Stimulated activated CD8-positive, alpha-beta memory T cell treated with anti-CD3 and anti-CD28 coated beads, Interleukin-4, amount 100 ng/mL, for 4 hours (primary cell): Measurements from ENCODE around the gene CD53.
"Not testable (repeated sequence)": the region's sequence is repeated elsewhere in the genome, so short reads cannot be mapped to it uniquely, and the experiment has no call there.

Experiments
- DNase-seq, 2 donors: peaks; one replicate each; pipeline ENCODE4 v3.0.0-alpha.2; 2020; ENCODE audit warnings: low read depth in 2 of 2, low spot score in 1 of 2

The CD53 gene

DNA sequence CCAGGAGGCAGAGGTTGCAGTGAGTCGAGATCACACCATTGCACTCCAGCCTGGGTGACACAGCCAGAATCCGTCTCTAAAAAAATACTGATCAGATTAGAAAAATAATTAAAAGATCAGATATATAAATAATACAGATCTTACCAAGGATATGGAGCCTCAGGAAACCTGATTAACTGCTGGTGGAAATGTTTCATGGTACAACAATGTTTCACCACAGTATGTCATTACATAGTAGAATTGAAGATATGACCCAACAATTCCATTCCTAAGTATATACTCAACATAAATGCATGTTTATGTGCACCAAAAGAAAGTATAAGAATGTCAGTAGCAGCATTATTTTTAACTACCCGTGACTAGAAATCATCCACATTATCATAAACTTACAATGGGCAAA, 41.7 kb downstream of the CD53 start:
- DNase-seq, result no peak

DNA sequence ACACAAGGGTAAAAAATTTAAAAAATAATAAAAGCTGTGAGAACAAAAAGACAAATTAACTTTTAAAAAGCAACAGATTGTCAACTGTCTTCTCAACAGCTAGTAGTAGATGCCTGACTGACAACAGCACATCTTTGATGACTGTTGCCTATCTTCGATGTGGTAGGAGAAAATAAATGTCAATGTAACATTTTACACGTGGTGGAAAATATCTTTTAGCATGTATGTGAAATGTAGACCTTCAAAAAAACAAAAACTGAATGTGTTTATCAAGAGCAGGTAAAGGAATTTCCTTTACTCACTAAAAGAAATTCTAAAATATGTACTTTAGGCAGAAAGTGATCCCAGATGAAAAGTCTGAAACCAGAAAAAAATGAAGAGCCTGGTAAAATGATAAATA, 42.9 kb downstream of the CD53 start:
- DNase-seq, result no peak

DNA sequence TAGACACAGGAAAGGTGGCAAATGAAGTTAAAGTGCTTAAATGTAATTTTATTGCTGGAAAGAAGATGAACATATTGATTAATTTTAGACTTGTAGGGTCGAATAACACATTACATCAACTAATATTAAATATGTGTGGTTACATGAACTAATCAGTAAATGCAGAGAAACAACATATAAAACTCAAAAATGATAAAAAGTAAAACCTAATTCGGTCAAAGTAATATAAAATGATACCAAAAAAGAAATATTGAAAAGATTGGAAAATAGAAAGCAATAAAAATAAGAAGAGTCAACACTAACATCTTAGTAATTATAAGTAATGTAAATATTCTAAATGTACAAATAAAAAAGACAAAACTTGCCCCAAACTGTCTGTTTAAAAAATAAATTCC, 43.3 kb downstream of the CD53 start:
- no peak for DNase-seq

DNA sequence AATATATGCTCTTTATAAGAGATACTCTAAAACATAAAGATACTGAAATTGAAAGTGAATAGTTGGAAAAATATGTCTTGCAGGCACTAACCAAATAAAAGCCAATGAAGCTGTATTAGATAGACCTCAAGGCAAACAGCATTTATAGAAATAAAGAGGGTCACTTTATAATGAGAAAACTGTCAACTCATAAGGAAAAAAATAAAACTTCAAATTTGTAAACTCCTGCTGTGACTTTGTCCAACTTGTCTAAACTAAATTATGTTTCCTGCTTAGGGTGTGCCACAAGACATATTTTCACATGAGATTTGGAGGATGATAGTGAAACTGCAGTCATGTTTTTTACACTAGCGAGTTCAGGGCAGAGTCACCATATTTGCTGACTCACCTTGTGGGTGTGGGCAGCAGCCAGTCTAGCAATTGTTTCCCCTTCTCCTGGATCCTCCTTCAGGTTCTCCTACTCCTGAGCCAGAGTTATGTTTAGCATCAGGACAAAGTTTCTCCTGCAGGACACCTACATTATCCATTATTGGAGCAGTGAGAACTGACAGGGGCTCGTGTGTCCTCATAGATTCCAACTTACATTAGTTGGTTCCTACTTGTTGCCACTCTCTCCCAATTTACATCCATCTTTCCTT, 43.8 kb downstream of the CD53 start:
- no peak for DNase-seq

DNA sequence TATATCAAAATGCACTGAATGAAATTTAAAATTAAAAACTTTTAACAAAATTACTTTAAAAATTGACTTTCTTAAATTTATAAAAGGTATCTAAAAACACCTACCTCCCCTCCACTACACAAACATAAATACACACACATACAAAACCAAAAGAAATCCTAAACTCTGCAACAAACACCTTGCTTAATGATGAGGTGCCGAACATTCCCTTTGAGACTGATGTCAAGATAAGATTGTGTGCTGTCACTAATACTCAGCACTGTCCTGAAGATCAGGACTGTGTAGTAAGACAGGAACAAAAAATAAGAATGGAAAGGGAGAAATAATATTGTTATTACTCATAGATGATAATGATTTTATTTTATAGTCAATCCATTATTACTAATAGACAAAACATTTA, 45.1 kb downstream of the CD53 start:
- DNase-seq, result no peak

DNA sequence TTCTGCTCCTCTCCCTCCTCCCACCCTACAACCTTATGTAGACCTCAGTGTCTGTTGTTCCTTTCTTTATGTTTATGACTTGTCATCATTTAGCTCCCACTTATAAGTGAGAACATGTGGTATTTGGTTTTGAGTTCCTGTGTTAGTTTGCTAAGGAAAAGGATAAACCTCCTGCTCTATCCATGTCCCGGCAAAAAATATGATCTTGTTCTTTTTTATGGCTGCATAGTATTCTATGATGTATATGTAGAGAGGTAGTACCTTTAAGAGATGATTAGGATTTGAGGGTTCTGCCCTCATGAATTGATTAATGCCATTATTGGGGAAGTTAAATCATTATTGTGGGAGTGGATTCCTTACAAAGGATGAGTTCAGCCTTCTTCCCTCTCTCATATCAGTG, 49.0 kb downstream of the CD53 start:
- no peak for DNase-seq

DNA sequence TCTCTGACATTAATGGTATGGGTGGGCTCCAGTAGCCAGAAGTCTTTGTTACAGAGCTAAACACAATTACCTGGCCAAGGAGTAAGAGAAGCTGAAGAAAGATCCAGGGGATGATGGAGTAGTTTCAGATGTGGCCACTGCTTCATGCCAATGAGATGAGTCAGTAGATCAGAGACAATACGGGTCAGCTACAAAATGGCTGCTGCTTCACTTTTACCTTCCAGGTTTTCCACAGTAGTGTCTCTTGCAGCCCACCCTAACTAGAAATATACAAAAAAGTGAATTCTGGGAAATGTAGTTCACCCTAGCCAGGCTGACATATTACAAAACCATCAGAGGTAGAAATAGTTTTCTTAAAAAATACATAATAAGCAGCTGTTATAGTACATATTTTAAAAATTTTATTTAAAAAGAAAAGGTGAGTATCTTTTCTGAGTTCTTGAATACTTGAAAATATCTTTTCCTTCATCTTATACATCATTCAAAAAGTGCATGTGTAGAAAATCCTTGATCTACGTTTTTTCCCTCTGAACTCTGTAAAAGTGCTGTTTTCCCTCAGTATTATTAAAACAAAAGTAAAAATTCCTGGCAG, 54.6 kb downstream of the CD53 start:
- DNase-seq, result no peak

DNA sequence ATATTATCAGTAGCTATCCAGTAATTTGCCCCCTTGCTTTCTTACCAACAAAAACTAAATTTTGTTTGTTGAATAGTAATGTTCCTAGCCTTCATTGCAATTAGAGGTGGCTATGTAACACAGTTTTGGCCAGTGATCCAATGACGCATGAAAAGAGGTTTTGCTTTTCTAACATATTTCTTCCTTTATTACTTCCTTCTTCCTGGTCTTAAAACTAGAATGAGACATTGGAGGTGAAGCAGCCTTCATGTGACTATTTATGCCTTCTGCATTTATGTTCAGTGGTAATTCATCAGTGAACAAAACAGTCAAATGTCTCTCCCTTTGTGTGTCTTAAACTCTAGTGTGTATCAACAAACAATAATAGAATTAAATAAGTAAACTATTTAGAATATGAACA, 55.2 kb downstream of the CD53 start:
- DNase-seq, result no peak

DNA sequence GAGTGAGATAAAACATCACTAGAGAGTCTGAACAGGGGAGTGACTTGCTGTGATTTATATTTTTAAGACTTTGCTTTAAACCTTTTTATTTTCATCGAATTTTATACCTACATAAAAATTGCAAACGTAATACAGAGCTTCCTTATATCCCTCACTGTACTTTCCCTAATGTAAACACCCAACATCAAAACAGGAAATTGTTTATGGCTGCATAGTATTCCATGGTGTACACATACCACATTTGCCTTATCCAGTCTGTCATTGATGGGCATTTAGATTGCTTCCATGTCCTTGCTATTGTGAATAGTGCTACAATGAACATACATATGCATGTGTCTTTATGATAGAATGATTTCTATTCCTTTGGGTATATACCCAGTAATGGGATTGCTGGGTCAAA, 56.0 kb downstream of the CD53 start:
- no peak for DNase-seq

DNA sequence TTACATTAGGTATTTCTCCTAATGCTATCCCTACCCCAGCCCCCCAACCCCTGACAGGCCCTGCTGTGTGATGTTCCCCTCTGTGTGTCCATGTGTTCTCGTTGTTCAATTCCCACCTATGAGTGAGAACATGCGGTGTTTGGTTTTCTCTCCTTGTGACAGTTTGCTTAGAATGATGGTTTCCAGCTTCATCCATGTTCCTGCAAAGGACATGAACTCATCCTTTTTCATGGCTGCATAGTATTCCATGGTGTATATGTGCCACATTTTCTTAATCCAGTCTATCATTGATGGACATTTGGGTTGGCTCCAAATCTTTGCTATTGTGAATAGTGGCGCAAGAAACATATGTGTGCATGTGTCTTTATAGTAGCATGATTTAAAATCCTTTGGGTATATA, 58.1 kb downstream of the CD53 start:
- DNase-seq, result not testable (repeated sequence)

DNA sequence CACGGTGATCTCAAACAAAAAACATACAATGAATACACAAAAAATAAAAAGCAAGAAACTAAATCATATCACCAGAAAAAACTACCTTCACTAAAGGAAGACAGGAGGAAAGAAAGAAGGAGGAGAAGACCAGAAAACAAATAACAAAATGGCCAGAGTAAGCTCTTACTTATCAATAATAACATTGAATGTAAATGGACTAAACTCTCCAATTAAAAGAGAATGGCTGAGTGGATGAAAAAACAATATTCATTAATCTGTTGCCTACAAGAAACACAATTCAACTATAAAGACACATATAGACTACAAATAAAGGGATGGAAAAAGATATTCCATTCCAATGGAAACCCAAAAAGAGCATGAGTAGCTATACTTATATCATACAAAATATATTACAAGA, 63.6 kb downstream of the CD53 start:
- no peak for DNase-seq

DNA sequence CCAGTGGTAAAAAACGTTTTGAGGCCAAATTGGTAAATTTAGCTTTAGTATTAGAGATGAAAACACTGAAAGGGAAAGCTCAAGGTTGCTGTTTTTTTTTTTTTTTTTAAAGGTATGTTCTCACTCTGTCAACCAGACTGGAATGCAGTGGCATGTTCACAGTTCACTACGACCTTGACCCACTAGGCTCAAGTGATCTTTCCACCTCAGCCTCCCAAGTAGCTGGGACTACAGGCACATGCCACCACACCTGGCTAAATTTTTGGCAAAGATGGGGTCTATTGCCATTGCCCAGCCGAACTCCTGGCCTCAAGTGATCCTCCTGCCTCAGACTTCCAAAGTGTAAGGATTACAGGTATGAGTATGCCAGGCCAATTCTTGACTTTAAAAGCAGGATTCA, 71.9 kb downstream of the CD53 start:
- no peak for DNase-seq

DNA sequence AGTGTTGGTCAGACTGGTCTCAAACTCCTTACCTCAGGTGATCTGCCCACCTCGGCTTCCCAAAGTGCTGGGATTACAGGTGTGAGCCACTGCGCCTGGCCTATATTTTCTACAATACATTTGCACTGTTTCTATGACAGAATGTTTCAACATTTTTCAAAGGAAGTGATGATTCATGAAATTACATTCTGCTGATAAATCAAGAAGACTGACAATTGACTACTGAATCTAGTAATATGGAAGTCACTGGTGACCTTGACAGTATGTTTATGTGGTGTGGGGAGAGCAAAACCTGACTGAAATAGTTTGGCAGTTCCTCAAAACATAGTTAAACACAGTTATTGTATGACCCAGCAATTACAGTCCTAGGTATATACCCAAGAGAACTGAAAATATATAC, 72.7 kb downstream of the CD53 start:
- no peak for DNase-seq

DNA sequence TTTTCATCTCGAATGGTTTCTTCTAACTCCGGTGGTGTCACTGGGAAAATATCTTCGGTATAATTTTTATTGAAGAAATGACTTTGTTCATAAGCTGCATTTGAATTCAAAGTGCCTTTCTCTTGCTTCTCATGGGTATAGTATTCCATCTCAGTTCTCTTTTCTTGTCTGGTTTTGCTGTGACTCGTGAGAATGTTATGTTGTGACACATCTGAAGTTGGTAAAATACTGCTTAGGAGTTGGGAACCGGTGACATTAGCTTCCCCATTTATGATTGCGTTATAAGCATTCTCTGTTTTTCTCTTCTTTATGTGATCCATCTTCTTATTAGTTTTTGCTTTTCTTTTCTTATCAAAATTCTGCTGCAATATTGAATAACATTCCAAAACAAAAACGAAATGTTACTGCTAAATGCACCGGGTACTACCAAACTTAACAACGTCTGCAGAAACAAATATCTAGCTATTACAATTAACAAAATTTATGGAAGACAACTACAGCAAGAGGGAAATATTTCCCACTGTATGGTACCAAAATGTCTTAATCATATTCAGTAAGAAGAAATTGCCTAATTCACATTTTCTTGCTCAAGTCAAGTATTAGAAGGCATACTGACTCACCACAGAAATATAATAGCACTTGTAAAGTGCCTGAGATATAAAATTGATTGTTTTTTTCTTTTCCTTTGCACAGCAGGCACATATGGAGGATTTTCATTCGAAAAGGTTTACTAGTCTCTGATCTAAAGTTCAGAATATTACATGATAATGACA, 75.3 kb downstream of the CD53 start:
- DNase-seq, result no peak
